HG02642 (cell line): ENCODE results near the gene NUBPL.
"Not testable (repeated sequence)": the region's sequence is repeated elsewhere in the genome, so short reads cannot be mapped to it uniquely, and the experiment has no call there.

ENCODE experiments used
- ATAC-seq: cut with Tn5 transposase; IDR thresholded peaks from one replicate; pipeline ENCODE4 v1.9.1; 2021; ENCODE audit warnings: mild to moderate bottlenecking; ENCODE audit not compliant: unreplicated experiment, poor library complexity

The NUBPL gene

DNA sequence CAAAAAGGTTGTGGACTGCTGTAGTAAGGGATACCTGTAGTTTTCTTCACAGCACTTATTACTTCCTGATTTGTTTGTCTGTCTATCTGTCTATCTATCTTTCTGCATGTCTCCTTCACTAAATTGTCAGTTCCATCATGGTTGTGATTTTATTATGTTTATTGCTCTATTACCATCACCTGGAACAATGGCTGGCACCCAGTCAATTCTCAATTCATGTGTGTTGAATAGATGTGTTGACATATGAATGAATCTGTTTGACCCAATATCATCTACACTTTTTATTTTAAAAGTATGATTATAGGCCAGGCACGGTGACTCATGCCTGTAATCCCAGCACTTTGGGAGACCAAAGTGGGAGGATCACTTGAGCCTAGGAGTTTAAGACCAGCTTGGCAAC is 224.4 kb downstream of the NUBPL start:
- no peak for ATAC-seq

DNA sequence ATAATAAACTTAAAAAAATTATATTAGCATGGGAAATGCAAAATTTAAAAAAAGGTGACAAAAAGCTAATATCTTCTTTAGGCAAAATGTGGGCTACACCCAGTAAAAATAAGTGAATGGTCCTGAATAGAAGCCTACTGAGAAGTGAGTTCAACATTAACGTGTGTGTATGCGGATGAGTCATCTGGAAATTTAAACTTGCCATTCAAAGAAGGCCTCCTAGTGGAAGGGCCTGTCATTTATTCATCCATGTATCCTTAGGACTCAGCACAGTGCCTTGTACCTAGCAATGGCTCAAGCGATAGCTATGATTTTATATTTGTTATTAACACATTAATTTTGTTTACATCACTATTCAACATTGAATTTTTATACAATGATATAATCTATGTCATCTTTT is 226.2 kb downstream of the NUBPL start:
- ATAC-seq, result no peak

GRCh38 chr14:31788340-31788739 is 227.1 kb downstream of the NUBPL start:
- ATAC-seq, result no peak

DNA sequence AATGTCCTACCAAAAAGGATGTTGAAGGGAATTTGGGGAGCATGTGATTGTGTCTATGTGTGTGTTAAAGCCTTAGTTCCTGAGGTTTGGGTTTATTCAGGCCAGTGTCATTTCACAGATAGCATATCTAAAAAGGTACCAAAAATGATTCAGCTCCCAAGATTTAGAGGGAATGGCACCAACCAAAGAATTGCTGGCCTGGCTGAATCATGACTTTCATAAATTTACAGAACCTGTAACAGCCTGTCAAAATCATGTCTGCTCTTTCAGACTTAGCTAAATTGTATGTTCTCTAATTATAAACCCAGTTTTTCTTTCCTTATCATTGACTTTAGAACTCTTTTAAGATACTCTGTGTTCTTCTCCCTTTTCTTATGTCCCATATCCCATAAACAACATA is 231.5 kb downstream of the NUBPL start:
- ATAC-seq, result no peak

DNA sequence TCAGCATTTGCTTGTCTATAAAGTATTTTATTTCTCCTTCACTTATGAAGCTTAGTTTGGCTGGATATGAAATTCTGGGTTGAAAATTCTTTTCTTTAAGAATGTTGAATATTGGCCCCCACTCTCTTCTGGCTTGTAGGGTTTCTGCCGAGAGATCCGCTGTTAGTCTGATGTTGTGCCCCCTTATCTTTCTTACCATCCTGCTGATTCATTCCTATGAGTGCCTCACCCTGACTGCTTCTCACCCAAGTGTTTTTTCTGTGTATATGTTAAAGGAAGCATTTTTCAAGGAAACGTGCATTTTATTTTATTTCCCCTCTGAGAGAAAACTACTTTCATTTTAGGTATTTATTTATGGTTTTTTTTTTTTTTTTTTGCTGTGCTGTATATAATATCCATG is 236.7 kb downstream of the NUBPL start:
- not testable (repeated sequence) for ATAC-seq

DNA sequence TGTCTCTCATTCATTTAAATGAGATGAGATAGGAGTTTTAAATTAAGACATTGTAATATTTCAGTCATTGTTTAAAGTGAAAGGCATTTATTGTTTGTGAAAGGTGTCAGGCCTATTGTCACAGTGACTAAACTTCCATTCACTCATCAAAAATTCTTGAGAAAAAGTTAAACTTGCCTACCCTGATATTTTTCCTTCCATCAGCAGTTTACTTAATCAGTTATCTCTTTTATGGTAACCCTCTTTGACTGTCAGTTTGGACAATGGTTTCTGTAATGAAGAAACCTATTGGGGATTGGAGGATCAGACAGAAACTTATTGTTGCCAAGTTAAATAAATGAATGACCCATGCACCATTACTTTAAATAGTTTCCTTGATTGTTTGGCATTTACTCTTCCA is 241.6 kb downstream of the NUBPL start:
- ATAC-seq, result no peak

- no peak for ATAC-seq
These were observed 245.0 kb downstream of the NUBPL start for GRCh38 chr14:31806249-31806648.

DNA sequence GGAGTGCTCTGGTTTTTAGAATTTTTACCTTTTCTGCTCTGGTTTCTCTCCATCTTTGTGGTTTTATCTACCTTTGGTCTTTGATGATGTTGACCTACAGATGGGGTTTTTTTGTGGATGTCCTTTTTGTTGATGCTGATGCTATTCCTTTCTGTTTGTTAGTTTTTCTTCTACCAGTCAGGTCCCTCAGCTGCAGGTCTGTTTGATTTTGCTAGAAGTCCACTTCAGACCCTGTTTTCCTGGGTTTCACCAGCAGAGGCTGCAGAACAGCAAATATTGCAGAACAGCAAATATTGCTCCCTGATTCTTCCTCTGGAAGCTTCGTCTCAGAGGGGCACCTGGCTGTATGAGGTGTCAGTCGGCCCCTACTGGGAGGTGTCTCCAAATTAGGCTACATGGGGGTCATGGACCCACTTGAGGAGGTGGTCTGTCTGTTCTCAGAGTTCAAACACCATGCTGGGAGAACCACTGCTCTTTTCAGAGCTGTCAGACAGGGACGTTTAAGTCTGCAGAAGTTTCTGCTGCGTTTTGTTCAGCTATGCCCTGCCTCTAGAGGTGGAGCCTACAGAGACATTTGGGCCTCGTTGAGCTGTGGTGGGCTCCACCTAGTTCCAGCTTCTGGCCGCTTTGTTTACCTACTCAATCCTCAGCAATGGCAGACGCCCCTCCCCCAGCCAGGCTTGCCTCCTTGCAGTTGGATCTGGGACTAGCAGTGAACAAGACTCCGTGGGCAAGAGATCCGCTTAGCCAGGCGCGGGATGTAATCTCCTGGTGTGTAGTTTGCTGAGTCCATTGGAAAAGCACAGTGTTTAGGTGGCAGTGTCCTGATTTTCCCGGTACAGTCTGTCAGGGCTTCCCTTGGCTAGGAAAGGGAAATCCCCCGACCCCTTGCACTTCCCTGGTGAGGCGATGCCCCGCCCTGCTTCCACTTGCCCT is 250.8 kb downstream of the NUBPL start:
- ATAC-seq, result not testable (repeated sequence)

DNA sequence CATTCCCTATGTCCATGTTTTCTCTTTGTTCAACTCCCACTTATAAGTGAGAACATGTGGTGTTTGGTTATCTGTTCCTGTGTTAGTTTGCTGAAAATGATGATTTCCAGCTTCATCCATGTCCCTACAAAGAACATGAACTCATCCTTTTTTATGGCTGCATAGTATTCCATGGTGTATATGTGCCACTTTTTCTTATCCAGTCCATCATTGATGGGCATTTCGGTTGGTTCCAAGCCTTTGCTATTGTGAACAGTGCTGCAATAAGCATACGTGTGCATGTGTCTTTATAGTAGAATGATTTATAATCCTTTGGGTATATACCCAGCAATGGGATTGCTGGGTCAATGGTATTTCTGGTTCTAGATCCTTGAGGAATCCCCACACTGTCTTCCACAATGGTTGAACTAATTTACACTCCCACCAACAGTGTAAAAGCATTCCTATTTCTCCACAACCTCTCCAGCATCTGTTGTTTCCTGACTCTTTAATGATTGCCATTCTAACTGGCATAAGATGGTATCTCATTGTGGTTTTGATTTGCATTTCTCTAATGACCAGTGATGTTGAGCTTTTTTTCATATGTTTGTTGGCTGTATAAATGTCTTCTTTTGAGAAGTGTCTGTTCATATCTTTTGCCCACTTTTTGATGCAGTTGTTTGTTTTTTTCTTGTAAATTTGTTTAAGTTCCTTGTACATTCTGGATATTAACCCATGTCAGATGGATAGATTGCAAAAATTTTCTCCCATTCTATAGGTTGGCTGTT is 252.7 kb downstream of the NUBPL start:
- ATAC-seq, result not testable (repeated sequence)

GRCh38 chr14:31819281-31819680 is 258.1 kb downstream of the NUBPL start:
- no peak for ATAC-seq

- no peak for ATAC-seq
These were observed 264.3 kb downstream of the NUBPL start for GRCh38 chr14:31825459-31825858.

GRCh38 chr14:31827325-31827724 is 266.1 kb downstream of the NUBPL start:
- no peak for ATAC-seq

- ATAC-seq, result no peak
These were observed 268.0 kb downstream of the NUBPL start for GRCh38 chr14:31828946-31829868.

- no peak for ATAC-seq
These were observed 273.4 kb downstream of the NUBPL start for GRCh38 chr14:31834616-31835015.

GRCh38 chr14:31835049-31835448 is 273.8 kb downstream of the NUBPL start:
- no peak for ATAC-seq

DNA sequence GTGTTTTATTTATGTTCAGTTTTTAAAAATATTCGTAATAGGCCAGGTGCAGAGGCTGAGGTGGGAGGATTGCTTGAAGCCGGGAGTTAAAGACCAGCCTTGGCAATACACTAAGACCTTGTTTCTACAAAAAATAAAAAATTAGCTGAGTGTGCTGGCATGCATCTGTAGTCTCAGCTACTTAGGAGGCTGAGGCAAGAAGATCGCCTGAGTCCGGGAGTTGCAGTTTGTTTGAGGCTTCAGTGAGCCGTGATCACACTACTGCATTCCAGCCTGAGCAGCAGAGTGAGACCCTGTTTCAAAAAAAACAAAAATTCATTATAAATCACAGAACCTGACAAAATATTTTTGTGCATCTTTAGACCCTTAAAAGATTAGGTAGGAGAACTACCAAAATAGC is 275.8 kb downstream of the NUBPL start:
- ATAC-seq, result no peak

GRCh38 chr14:31842899-31843298 is 281.7 kb downstream of the NUBPL start:
- no peak for ATAC-seq

GRCh38 chr14:31843361-31844091 is 282.3 kb downstream of the NUBPL start:
- ATAC-seq, result no peak

GRCh38 chr14:31854508-31855075 is 293.4 kb downstream of the NUBPL start:
- ATAC-seq, result no peak
